GM12801 (cell line): Measurements from ENCODE around the gene CPLX3.

Source experiments
- CTCF ChIP-seq: IDR thresholded peaks from one replicate; pipeline ENCODE4 v1.5.1; 2011; ENCODE audit warnings: control low read depth; ENCODE audit not compliant: insufficient read length; ENCODE audit errors: extremely low read depth

The CPLX3 gene

GRCh38 chr15:74839526-74840395 lies 13.3 kb downstream of the CPLX3 start:
- TF ChIP-seq CTCF = no peak

DNA sequence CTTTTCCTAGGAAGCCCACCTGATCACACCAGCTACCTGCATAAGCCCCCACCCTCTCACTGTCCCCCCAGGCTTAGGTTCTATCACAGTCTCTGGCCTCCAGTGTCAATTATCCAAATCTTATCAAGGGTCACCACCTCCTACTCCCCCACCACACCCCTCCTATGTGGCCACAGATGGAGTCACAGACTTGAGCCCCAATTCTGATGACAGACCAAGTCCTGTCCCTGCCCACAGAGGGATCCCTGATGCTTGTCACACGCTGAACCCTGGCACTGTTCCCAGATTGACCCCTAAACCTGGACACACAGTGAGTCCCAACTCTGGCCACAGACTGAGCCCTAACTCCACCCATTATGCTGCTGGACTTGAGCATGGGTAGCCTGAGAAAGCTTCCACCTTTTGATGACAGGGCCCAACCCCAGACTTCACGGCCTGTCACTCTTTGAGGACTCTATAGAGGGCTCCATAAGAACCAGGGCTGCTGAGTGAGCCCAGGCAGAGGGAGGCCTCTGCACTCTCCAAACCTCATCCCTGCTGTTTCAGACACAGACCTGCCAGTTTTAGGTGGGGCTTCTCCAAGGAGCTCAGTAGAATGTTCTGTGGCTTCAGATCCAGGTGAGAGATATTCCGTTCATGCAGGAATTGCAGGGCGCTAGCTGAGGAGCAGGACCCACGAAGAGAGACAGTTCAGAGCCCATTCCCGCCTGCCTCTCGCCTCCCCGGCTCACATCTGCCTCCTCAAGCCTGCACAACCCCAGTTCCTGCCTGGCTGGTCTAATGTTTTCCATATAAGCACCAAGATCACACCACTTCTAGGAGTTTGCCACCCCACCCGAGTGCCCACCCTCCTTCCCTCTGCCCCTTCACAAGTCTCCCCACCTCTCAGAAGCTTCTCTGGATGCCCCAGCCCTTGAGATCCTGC lies 14.7 kb downstream of the CPLX3 start:
- TF ChIP-seq CTCF = no peak

- TF ChIP-seq CTCF = no peak
Measured at GRCh38 chr15:74841891-74842373, 15.5 kb downstream of the CPLX3 start.

- no peak for TF ChIP-seq CTCF
Measured at GRCh38 chr15:74842581-74843444, 16.4 kb downstream of the CPLX3 start, which contains the start of gene ULK3. Gene ULK3, minus strand, starts transcription at chr15:74843156. Its CDS starts 51 bp downstream, at chr15:74843105.

DNA sequence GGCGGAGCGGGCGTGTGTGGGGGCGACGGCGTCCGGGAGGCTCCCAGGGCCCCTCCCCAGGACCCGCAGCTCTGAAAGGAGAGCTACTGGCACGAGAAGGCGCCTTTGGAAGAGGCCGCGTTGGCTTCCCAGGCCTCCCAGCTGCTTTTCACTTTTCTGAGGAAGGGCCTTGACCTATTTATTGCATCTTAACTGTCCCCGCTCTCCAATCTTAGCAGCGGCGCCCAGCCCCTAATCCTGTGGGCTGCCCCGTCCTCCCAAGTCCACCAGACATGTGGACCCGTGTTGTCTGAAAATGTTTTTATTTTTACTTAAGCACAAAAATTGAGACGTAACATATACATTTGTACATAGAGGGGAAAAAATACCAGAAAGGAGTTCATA lies 17.0 kb downstream of the CPLX3 start:
- TF ChIP-seq CTCF = no peak

DNA sequence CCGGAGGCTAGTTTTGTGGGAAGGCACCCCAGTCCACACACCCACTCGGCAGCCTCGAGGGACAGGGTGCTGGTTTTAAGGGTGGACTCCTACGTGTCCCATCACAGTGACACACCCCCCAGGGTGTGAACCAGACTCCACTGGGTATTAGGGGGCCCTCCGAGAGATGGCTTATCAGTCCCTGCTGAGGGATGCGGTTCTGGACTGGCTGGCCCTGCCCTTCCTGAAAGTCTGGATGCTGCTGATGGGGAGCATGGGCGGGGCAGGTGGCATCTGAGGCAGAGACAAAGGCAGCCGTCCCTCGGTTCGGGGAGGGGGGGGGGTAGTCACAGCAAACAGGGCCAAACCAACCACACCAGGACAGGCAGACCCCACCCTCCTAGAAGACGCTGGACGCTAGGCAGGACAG lies 17.5 kb downstream of the CPLX3 start:
- no peak for TF ChIP-seq CTCF
